Gastroesophageal sphincter (tissue), 4 donors: ENCODE measurements around the gene HIGD1A. TPM values are rescaled to one million over a fixed set of nuclear protein-coding genes. Genes with fewer than 3 reads are reported as not detected.

Experiments
- ATAC-seq: fragments of 150-250 bp; one replicate; pipeline ENCODE4 v1.9.1; 2016; ENCODE audit warnings: mild to moderate bottlenecking, moderate library complexity
- H3K27ac ChIP-seq, 4 donors: fragments of 200-600 bp; sonication (generic) in 3 of 4; 1 replicate in 3 of 4; 2 replicates in 1 of 4; pipeline ENCODE4 v1.5.1; 2016 to 2019
- H3K27me3 ChIP-seq: fragments of 200-600 bp; sonication (generic); one replicate; pipeline ENCODE4 v1.5.1; 2019
- H3K36me3 ChIP-seq, 2 donors: fragments of 200-600 bp; sonication (generic); one replicate each; pipeline ENCODE4 v1.5.1; 2019; ENCODE audit warnings: control low read depth in 1 of 2
- H3K4me1 ChIP-seq, 3 donors: fragments of 200-600 bp; sonication (generic); 1 replicate in 2 of 3; 2 replicates in 1 of 3; pipeline ENCODE4 v1.5.1; 2016 to 2019; ENCODE audit warnings: control low read depth in 2 of 3
- H3K4me3 ChIP-seq, 2 donors: fragments of 200-600 bp; sonication (generic); one replicate each; pipeline ENCODE4 v1.5.1; 2019; ENCODE audit warnings: mild to moderate bottlenecking in 1 of 2, moderate library complexity in 1 of 2
- H3K9me3 ChIP-seq, 3 donors: fragments of 200-600 bp; sonication (generic); one replicate each; pipeline ENCODE4 v1.5.1; 2017 to 2019; ENCODE audit warnings: control low read depth in 2 of 3
- CTCF ChIP-seq, 4 experiments: fragments of 200-600 bp in 2 of 4; fragments of 450-650 bp in 2 of 4; sonication (generic) in 1 of 4; IDR thresholded peaks; one replicate each; pipeline ENCODE4 v1.5.1; 2017 to 2019; ENCODE audit warnings: antibody characterized with exemption in 4 of 4, mild to moderate bottlenecking in 2 of 4, moderate library complexity in 2 of 4
- EP300 ChIP-seq: sonication (generic); formaldehyde crosslinking; IDR thresholded peaks from one replicate; pipeline ENCODE4 v1.6.1; 2017; ENCODE audit warnings: antibody characterized with exemption, mild to moderate bottlenecking
- POLR2A ChIP-seq, 2 donors: fragments of 450-650 bp; IDR thresholded peaks; one replicate each; pipeline ENCODE4 v1.6.1; 2017; ENCODE audit warnings: antibody characterized with exemption in 2 of 2, mild to moderate bottlenecking in 2 of 2, moderate library complexity in 1 of 2
- POLR2AphosphoS5 ChIP-seq: sonication (generic); formaldehyde crosslinking; IDR thresholded peaks from one replicate; pipeline ENCODE4 v1.6.1; 2017; ENCODE audit warnings: antibody characterized with exemption
- WGBS, 2 donors: methylation state at CpG; one replicate each; pipeline ENCODE4 v1.1.5; 2018; ENCODE audit warnings: low coverage in 1 of 2; 5-methylcytosine and 5-hydroxymethylcytosine counted together
- total RNA-seq, 4 donors: library from RNA; depleted of rRNA; stranded (reverse); fragments of >200 nt; gene quantifications; one replicate each; pipeline ENCODE4 v1.1.0, GENCODE V29; 2016

Gene HIGD1A
- total RNA-seq, 4 donors from 2014 or later = 173 to 657 (median 393) TPM

- TF ChIP-seq CTCF (IDR thresholded peaks at IDR 0.05) = no peak
- TF ChIP-seq POLR2A (IDR thresholded peaks at IDR 0.05) = no peak
- TF ChIP-seq POLR2AphosphoS5 = no peak
- TF ChIP-seq EP300 = no peak
- H3K4me3 ChIP-seq = no peak overlapping the region
- no peaks in the 10 kb centered on the region for H3K27me3 ChIP-seq
- H3K9me3 ChIP-seq = no peaks in the 10 kb centered on the region
- H3K4me1 ChIP-seq = peaks cover 29 to 71% (median 35%) of the 10 kb centered on the region in 3 donors
- H3K27ac ChIP-seq = peak overlapping the region; percentile 44 to 79 (median 74)
- H3K36me3 ChIP-seq = no peaks in the 10 kb centered on the region
- 31 to 45% methylated on average over 5 of the region's 5 CpGs for WGBS, 2 donors
- ATAC-seq = no peak
These were observed 42.6 kb upstream of the HIGD1A start for GRCh38 chr3:42846685-42847522.

GRCh38 chr3:42844815-42845214 is 40.5 kb upstream of the HIGD1A start:
- H3K4me1 ChIP-seq = peaks cover 31 to 81% (median 35%) of the 10 kb centered on the region in 3 donors
- peak overlapping the region; percentile 66 to 79 (median 74) for H3K27ac ChIP-seq
- 50% methylated on average over 1 of the region's 4 CpGs; no CpG with 5 or more reads in 1 of the 2 donors for WGBS, 2 donors
- H3K9me3 ChIP-seq = no peaks in the 10 kb centered on the region
- no peaks in the 10 kb centered on the region for H3K36me3 ChIP-seq
- no peaks in the 10 kb centered on the region for H3K27me3 ChIP-seq
- H3K4me3 ChIP-seq = no peak overlapping the region
- TF ChIP-seq EP300 (no peak), POLR2AphosphoS5 (no peak), CTCF (IDR thresholded peaks at IDR 0.05) (no peak), POLR2A (IDR thresholded peaks at IDR 0.05) (no peak)
- ATAC-seq = no peak

GRCh38 chr3:42844412-42844713 is 40.1 kb upstream of the HIGD1A start:
- H3K4me1 ChIP-seq = peaks cover 31 to 86% (median 35%) of the 10 kb centered on the region in 3 donors
- H3K4me3 ChIP-seq = peak overlapping the region in 1 of 2 donors; percentile 24
- no peak for ATAC-seq
- peak overlapping the region; percentile 66 to 79 (median 74) for H3K27ac ChIP-seq
- no peaks in the 10 kb centered on the region for H3K27me3 ChIP-seq
- no peak for TF ChIP-seq CTCF (IDR thresholded peaks at IDR 0.05)
- no peak for TF ChIP-seq POLR2AphosphoS5
- no peaks in the 10 kb centered on the region for H3K9me3 ChIP-seq
- no CpG with 5 or more reads among the region's 1 CpG for WGBS, 2 donors
- no peaks in the 10 kb centered on the region for H3K36me3 ChIP-seq

GRCh38 chr3:42843713-42844411 is 39.6 kb upstream of the HIGD1A start:
- H3K9me3 ChIP-seq = no peaks in the 10 kb centered on the region
- TF ChIP-seq CTCF (IDR thresholded peaks at IDR 0.05) (no peak), POLR2A (IDR thresholded peaks at IDR 0.05) (no peak), EP300 (no peak), POLR2AphosphoS5 (peak; percentile 76)
- peak overlapping the region; percentile 66 to 79 (median 74) for H3K27ac ChIP-seq
- peak overlapping the region in 1 of 2 donors; percentile 24 for H3K4me3 ChIP-seq
- WGBS, 2 donors = 40 to 80% methylated on average over 1 of the region's 6 CpGs
- H3K27me3 ChIP-seq = no peaks in the 10 kb centered on the region
- H3K4me1 ChIP-seq = peaks cover 31 to 90% (median 35%) of the 10 kb centered on the region in 3 donors
- H3K36me3 ChIP-seq = no peaks in the 10 kb centered on the region
- peak; percentile 72 for ATAC-seq
